K562 (cell line): ENCODE data around the gene GRIK1. TPM values are rescaled to one million over a fixed set of nuclear protein-coding genes. Genes with fewer than 3 reads are reported as not detected.
A peak's percentile ranks its signal among the peaks of the same experiment; 100 is the strongest.

Experiments
- ATAC-seq: fragments of 200-7000 bp; cut with Tn5 transposase; 3 replicates; pipeline ENCODE4 v1.9.1; 2020; ENCODE audit warnings: moderate library complexity
- BruUV-seq: library from RNA; stranded (reverse); fragments of 400-500 nt; replicated peaks from 2 replicates; lab custom pipeline; 2021; lab: Mats Ljungman, UMichigan
- CTCF ChIA-PET: fragments of 300-600 bp; formaldehyde crosslinking; extraction: SDS; loops from one replicate; lab custom pipeline; 2021; ENCODE audit warnings: low intra/inter-chr PET ratio; lab: Yijun Ruan, JAX
- POLR2A ChIA-PET: fragments of 300-600, 350-650 bp; sonication (Branson Sonifier 250); formaldehyde crosslinking; extraction: SDS; loops from one replicate; lab custom pipeline; 2021; ENCODE audit warnings: antibody characterized with exemption, inconsistent platforms; lab: Yijun Ruan, JAX
- DNase-seq, 4 experiments: peaks; one replicate each; pipeline versions ENCODE4 v3.0.0 to v3.0.0-alpha.2; 2011 to 2018; ENCODE audit warnings: low spot score in 3 of 4, mixed read lengths in 3 of 4; ENCODE audit errors: extremely low read depth in 1 of 4
- FAIRE-seq: peaks from 2 replicates; lab custom pipeline; 2011; peaks lifted over from hg19 to GRCh38; lab: Jason Lieb, UNC
- H2AFZ ChIP-seq: 2 replicates; pipeline ENCODE4 v1.6.0; 2011; ENCODE audit warnings: low read depth, low read length, control low read depth, inconsistent platforms
- H3K27ac ChIP-seq: fragments of 200-600 bp; 3 replicates; pipeline ENCODE4 v1.8.0; 2011; ENCODE audit warnings: low read depth, mild to moderate bottlenecking, control low read depth, inconsistent platforms, low read length, moderate library complexity, mixed read lengths; ENCODE audit errors: extremely low read depth
- H3K27me3 ChIP-seq, 2 experiments: fragments of 300-600 bp in 1 of 2; 2 replicates in 1 of 2; 3 replicates in 1 of 2; pipeline versions ENCODE4 v1.6.0 to v1.8.0; 2011; ENCODE audit warnings: inconsistent platforms in 2 of 2, low read length in 2 of 2, mild to moderate bottlenecking in 1 of 2, mixed read lengths in 1 of 2, moderate library complexity in 1 of 2; ENCODE audit not compliant: control insufficient read depth in 2 of 2, insufficient read depth in 2 of 2
- H3K36me3 ChIP-seq: fragments of 300-600 bp; 3 replicates; pipeline ENCODE4 v1.8.0; 2011; ENCODE audit warnings: mild to moderate bottlenecking, low read length, inconsistent platforms; ENCODE audit not compliant: control insufficient read depth, insufficient read depth
- H3K4me1 ChIP-seq, 2 experiments: fragments of 200-600 bp in 1 of 2; replicated peaks in 1 of 2; 2 replicates in 1 of 2; 3 replicates in 1 of 2; pipeline versions ENCODE4 v1.5.1 to v1.8.0; 2011; ENCODE audit warnings: inconsistent platforms in 2 of 2, low read length in 2 of 2, mild to moderate bottlenecking in 1 of 2, mixed read lengths in 1 of 2, moderate library complexity in 1 of 2; ENCODE audit not compliant: control insufficient read depth in 2 of 2, insufficient read depth in 2 of 2
- H3K4me2 ChIP-seq: 2 replicates; pipeline ENCODE4 v1.6.1; 2011; ENCODE audit warnings: low read length, control low read depth, inconsistent platforms, mixed read lengths; ENCODE audit not compliant: insufficient read depth
- H3K4me3 ChIP-seq: fragments of 200-600 bp; sonication (generic), shearing (Covaris generic); 2 replicates; pipeline ENCODE4 v1.5.1; 2016; ENCODE audit warnings: control low read depth, inconsistent platforms
- H3K79me2 ChIP-seq: fragments of 200-600 bp; 3 replicates; pipeline ENCODE4 v1.8.0; 2011; ENCODE audit warnings: low read length, inconsistent platforms; ENCODE audit not compliant: control insufficient read depth, insufficient read depth
- H3K9ac ChIP-seq, 2 experiments: 2 replicates each; pipeline versions ENCODE4 v1.6.0 to v1.6.1; 2011; ENCODE audit warnings: low read depth in 2 of 2, low read length in 2 of 2, control low read depth in 1 of 2, inconsistent platforms in 1 of 2, mild to moderate bottlenecking in 1 of 2, mixed read lengths in 1 of 2; ENCODE audit not compliant: insufficient read depth in 1 of 2
- H3K9me1 ChIP-seq: one replicate; pipeline ENCODE4 v1.6.0; 2011; ENCODE audit warnings: inconsistent platforms, mild to moderate bottlenecking, low read length, moderate library complexity; ENCODE audit not compliant: control insufficient read depth, insufficient read depth
- H3K9me3 ChIP-seq: replicated peaks from 2 replicates; pipeline ENCODE4 v1.5.1; 2011; ENCODE audit warnings: low read depth, low read length, inconsistent platforms; ENCODE audit not compliant: control insufficient read depth, insufficient read depth
- H4K20me1 ChIP-seq: replicated peaks from 2 replicates; pipeline ENCODE4 v1.6.1; 2011; ENCODE audit warnings: low read length, inconsistent platforms, mixed read lengths; ENCODE audit not compliant: control insufficient read depth, insufficient read depth
- ARID1B ChIP-seq: fragments of 450-650 bp; IDR thresholded peaks from 2 replicates; pipeline ENCODE4 v1.6.1; 2016; ENCODE audit warnings: antibody characterized with exemption, mild to moderate bottlenecking, inconsistent platforms
- BCOR ChIP-seq: fragments of 450-650 bp; IDR thresholded peaks from 2 replicates; pipeline ENCODE4 v1.6.1; 2016
- DPF2 ChIP-seq: fragments of 450-650 bp; IDR thresholded peaks from 2 replicates; pipeline ENCODE4 v1.6.1; 2016
- FOSL1 ChIP-seq: fragments of 200-800 bp; sonication (Bioruptor generic); conservative IDR thresholded peaks from 2 replicates; pipeline ENCODE4 v1.6.1; 2016; ENCODE audit warnings: missing genetic modification characterization, missing compliant biosample characterization
- FOXA1 ChIP-seq: fragments of 450-650 bp; IDR thresholded peaks from 2 replicates; pipeline ENCODE4 v1.6.1; 2016; ENCODE audit warnings: mild to moderate bottlenecking, borderline replicate concordance
- GTF2F1 ChIP-seq: IDR thresholded peaks from 2 replicates; pipeline ENCODE4 v1.6.1; 2011; ENCODE audit warnings: low read depth, low read length, improper control_type of control experiment
- MED1 ChIP-seq: sonication (generic); formaldehyde crosslinking; IDR thresholded peaks from 2 replicates; pipeline ENCODE4 v1.8.1; 2023; ENCODE audit warnings: missing genetic modification reagents, borderline replicate concordance
- PHB ChIP-seq: fragments of 250-450 bp; sonication (Bioruptor Pico); IDR thresholded peaks from 2 replicates; pipeline ENCODE4 v1.5.0; 2021
- PHF8 ChIP-seq: fragments of 200-600 bp; sonication (generic); IDR thresholded peaks from 2 replicates; pipeline ENCODE4 v1.6.1; 2012; ENCODE audit warnings: mixed run types, mild to moderate bottlenecking, inconsistent platforms, low read length, moderate library complexity, borderline replicate concordance
- SAFB ChIP-seq: fragments of 200-400 bp; formaldehyde crosslinking; IDR thresholded peaks from 2 replicates; pipeline ENCODE4 v1.6.1; 2017; ENCODE audit warnings: low read depth, low read length, borderline replicate concordance
- SAFB2 ChIP-seq: fragments of 200-400 bp; formaldehyde crosslinking; IDR thresholded peaks from 2 replicates; pipeline ENCODE4 v1.6.1; 2018; ENCODE audit warnings: borderline replicate concordance, low read length, low read depth, moderate library complexity; ENCODE audit not compliant: severe bottlenecking
- SIN3A ChIP-seq, 2 experiments: fragments of 150-350 bp in 1 of 2; IDR thresholded peaks; 2 replicates each; pipeline ENCODE4 v1.6.1; 2011 to 2016; ENCODE audit warnings: borderline replicate concordance in 2 of 2, low read depth in 2 of 2, low read length in 2 of 2, mild to moderate bottlenecking in 2 of 2, moderate library complexity in 2 of 2; ENCODE audit not compliant: control insufficient read depth in 1 of 2
- XRCC4 ChIP-seq: IDR thresholded peaks from one replicate; pipeline ENCODE4 v1.6.1; 2011; ENCODE audit not compliant: insufficient read depth, insufficient read length; ENCODE audit errors: extremely low read depth
- ZNF444 ChIP-seq: fragments of 250-450 bp; sonication (Bioruptor Pico); IDR thresholded peaks from 2 replicates; pipeline ENCODE4 v1.4.0; 2020; ENCODE audit warnings: mild to moderate bottlenecking, moderate library complexity
- ZNF507 ChIP-seq: conservative IDR thresholded peaks from 2 replicates; pipeline ENCODE4 v1.6.1; 2017; ENCODE audit warnings: missing genetic modification characterization, missing compliant biosample characterization
- ZNF655 ChIP-seq: fragments of 250-450 bp; sonication (Bioruptor Pico); IDR thresholded peaks from 2 replicates; pipeline ENCODE4 v1.5.0; 2021
- ZNF76 ChIP-seq: fragments of 250-450 bp; sonication (Bioruptor Pico); IDR thresholded peaks from 2 replicates; pipeline ENCODE4 v1.4.0; 2020; ENCODE audit warnings: mild to moderate bottlenecking, moderate library complexity, borderline replicate concordance
- WGBS: fragments of 100-300 bp; shearing (Covaris generic); methylation state at CpG from one replicate; pipeline ENCODE4 v1.1.6; 2016; ENCODE audit warnings: low coverage, mixed read lengths; ENCODE audit not compliant: insufficient coverage; ENCODE audit errors: missing lambda C conversion rate; 5-methylcytosine and 5-hydroxymethylcytosine counted together
- in situ Hi-C: fragments of 300-500 bp; cut with MboI; formaldehyde crosslinking; loops from 4 replicates; pipeline ENCODE4 v1.15.0; 2018; ENCODE audit warnings: inconsistent platforms, mixed read lengths
- intact Hi-C: fragments of 100-400 bp; cut with micrococcal nuclease; formaldehyde crosslinking; loops from 2 replicates; pipeline ENCODE4 v1.14.2; 2022
- polyA plus RNA-seq, 8 experiments: library from polyadenylated mRNA; depleted of rRNA in 4 of 8; stranded (reverse) in 5 of 8; unstranded in 3 of 8; fragments of >200 nt; fragmentation: Nextera tagmentation in 2 of 8; fragmentation: Illumina TruSeq in 1 of 8; extraction: Ambion mirVana in 2 of 8; extraction: Trizol in 1 of 8; gene quantifications; 2 replicates each; pipeline versions ENCODE4 v1.2.1 to v1.2.3, GENCODE V29; 2011 to 2014; ENCODE audit warnings: inconsistent platforms in 1 of 8, missing spikeins in 1 of 8
- total RNA-seq, 7 experiments: library from RNA; depleted of rRNA in 6 of 7; stranded (reverse); fragments of >200 nt in 6 of 7; fragmentation: Illumina TruSeq in 2 of 7; extraction: Trizol in 2 of 7; gene quantifications; 2 replicates each; pipeline versions ENCODE4 v1.2.1 to v1.2.3, GENCODE V29; 2011 to 2021; ENCODE audit warnings: low replicate concordance in 1 of 7
- TF ChIP-seq, protein P1 (sequence below): fragments of 150-350 bp; conservative IDR thresholded peaks from 2 replicates; pipeline ENCODE4 v1.6.1; 2014; ENCODE audit warnings: low read length

The GRIK1 gene
- total and polyA plus RNA-seq, 9 of the 15 experiments (the other 6 are each of a cell fraction or from before 2014, with no cell fraction given): 0.17 to 2.8 (median 0.53) TPM

GRCh38 chr21:29726044-29726443, 213.8 kb downstream of the GRIK1 start (continued):
- TF ChIP-seq ZNF655 (CRISPR knock-in tag): no peak
- no peak for TF ChIP-seq ZNF444 (CRISPR knock-in tag)

- in situ Hi-C loops: no loop called here
- WGBS: 31% methylated on average over 9 of the region's 9 CpGs
- BruUV-seq: no TSS peak
- no peak for TF ChIP-seq MED1 (CRISPR knock-in tag)
- TF ChIP-seq SAFB: no peak
- TF ChIP-seq PHF8: no peak
- TF ChIP-seq PHB (CRISPR knock-in tag): no peak
- TF ChIP-seq FOXA1: no peak
- TF ChIP-seq ARID1B: peak; percentile 30; the same call in 1 of the 2 replicates
- TF ChIP-seq ZNF76 (CRISPR knock-in tag): no peak
- no peak for TF ChIP-seq GTF2F1
- TF ChIP-seq BCOR: no peak
- TF ChIP-seq SAFB2: no peak
- TF ChIP-seq, protein P1, sequence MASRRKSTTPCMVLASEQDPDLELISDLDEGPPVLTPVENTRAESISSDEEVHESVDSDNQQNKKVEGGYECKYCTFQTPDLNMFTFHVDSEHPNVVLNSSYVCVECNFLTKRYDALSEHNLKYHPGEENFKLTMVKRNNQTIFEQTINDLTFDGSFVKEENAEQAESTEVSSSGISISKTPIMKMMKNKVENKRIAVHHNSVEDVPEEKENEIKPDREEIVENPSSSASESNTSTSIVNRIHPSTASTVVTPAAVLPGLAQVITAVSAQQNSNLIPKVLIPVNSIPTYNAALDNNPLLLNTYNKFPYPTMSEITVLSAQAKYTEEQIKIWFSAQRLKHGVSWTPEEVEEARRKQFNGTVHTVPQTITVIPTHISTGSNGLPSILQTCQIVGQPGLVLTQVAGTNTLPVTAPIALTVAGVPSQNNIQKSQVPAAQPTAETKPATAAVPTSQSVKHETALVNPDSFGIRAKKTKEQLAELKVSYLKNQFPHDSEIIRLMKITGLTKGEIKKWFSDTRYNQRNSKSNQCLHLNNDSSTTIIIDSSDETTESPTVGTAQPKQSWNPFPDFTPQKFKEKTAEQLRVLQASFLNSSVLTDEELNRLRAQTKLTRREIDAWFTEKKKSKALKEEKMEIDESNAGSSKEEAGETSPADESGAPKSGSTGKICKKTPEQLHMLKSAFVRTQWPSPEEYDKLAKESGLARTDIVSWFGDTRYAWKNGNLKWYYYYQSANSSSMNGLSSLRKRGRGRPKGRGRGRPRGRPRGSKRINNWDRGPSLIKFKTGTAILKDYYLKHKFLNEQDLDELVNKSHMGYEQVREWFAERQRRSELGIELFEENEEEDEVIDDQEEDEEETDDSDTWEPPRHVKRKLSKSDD: no peak
- TF ChIP-seq SIN3A (IDR thresholded peaks at IDR 0.05; ENCODE audit: borderline replicate concordance in 2 of 2, control insufficient read depth in 1 of 2, low read depth in 2 of 2, low read length in 2 of 2): no peak
- no peak for TF ChIP-seq XRCC4
- TF ChIP-seq DPF2: peak; percentile 25; the same call in 1 of the 2 replicates
- TF ChIP-seq ZNF507 (tag): no peak
- TF ChIP-seq FOSL1: peak; percentile 63
Observed at GRCh38 chr21:29725025-29725736, 214.6 kb downstream of the GRIK1 start.

More at GRCh38 chr21:29725025-29725736, 214.6 kb downstream of the GRIK1 start:
- H3K9ac ChIP-seq: peak overlapping the region in 1 of 2 experiments; percentile 3; a peak in 1 of 4 replicates
- H2AFZ ChIP-seq: peak overlapping the region; percentile 86
- FAIRE-seq (peak; percentile 56), ATAC-seq (peak; percentile 55), DNase-seq (peak in 1 of 4 experiments; percentile 26)
- H3K4me2 ChIP-seq: peak overlapping the region; percentile 47
- H3K36me3 ChIP-seq: no peaks in the 10 kb centered on the region
- CTCF ChIA-PET: interaction anchor here (0.7 kb wide), 1 partner anchor 52 kb away, joined by 4 read pairs; no protein-coding TSS in a partner anchor
- H3K9me3 ChIP-seq: no peaks in the 10 kb centered on the region
- H3K27me3 ChIP-seq: no peaks in the 10 kb centered on the region
- H3K79me2 ChIP-seq: no peaks in the 10 kb centered on the region
- no peak overlapping the region for H3K4me3 ChIP-seq
- intact Hi-C loops: no loop called here
- peak overlapping the region; percentile 6; the same call in 1 of the 3 replicates for H3K27ac ChIP-seq
- no peaks in the 10 kb centered on the region for H4K20me1 ChIP-seq
- H3K9me1 ChIP-seq: no peaks in the 10 kb centered on the region
- POLR2A ChIA-PET: interaction anchor here (1.4 kb wide), 1 partner anchor 11 kb away, joined by 6 read pairs; no protein-coding TSS in a partner anchor
- peaks cover 0 to 5% of the 10 kb centered on the region in 2 experiments; a peak in 2 of 5 replicates for H3K4me1 ChIP-seq
